Endothelial cell of umbilical vein (primary cell): ENCODE measurements around the gene CHST11. TPM values are rescaled to one million over a fixed set of nuclear protein-coding genes. Genes with fewer than 3 reads are reported as not detected.
A peak's percentile ranks its signal among the peaks of the same experiment; 100 is the strongest.

ENCODE experiments used
- BruUV-seq: library from RNA; stranded (reverse); fragments of 400-500 nt; replicated peaks from 2 replicates; lab custom pipeline; 2021; lab: Mats Ljungman, UMichigan
- CTCF ChIA-PET: fragments of 300-600, 350-600 bp; sonication (Branson Sonifier 250); formaldehyde crosslinking; loops from one replicate; lab custom pipeline; 2021; ENCODE audit warnings: antibody characterized with exemption, inconsistent platforms; lab: Charles Lee
- POLR2A ChIA-PET: fragments of 300-600, 350-600 bp; sonication (Branson Sonifier 250); formaldehyde crosslinking; loops from one replicate; lab custom pipeline; 2021; ENCODE audit warnings: antibody characterized with exemption, inconsistent platforms; lab: Charles Lee
- DNase-seq: peaks from one replicate; pipeline ENCODE4 v3.0.0-alpha.2; 2011; ENCODE audit warnings: low read depth, low spot score
- FAIRE-seq: peaks from 2 replicates; lab custom pipeline; 2011; peaks lifted over from hg19 to GRCh38; lab: Jason Lieb, UNC
- H2AFZ ChIP-seq: 2 replicates; pipeline ENCODE4 v1.6.0; 2012; ENCODE audit warnings: low read depth, low read length, control low read depth, inconsistent platforms
- H3K27ac ChIP-seq: 2 replicates; pipeline ENCODE4 v1.5.1; 2011; ENCODE audit warnings: low read depth, mild to moderate bottlenecking, control low read depth, low read length, moderate library complexity; ENCODE audit not compliant: insufficient read depth
- H3K27me3 ChIP-seq, 2 experiments: 2 replicates each; pipeline versions ENCODE4 v1.6.0 to v1.6.1; 2011; ENCODE audit warnings: low read length in 2 of 2, mixed read lengths in 1 of 2; ENCODE audit not compliant: control insufficient read depth in 2 of 2, insufficient read depth in 2 of 2
- H3K36me3 ChIP-seq, 2 experiments: 2 replicates in 1 of 2; 3 replicates in 1 of 2; pipeline ENCODE4 v1.5.1; 2011; ENCODE audit warnings: low read length in 2 of 2, mild to moderate bottlenecking in 1 of 2, moderate library complexity in 1 of 2; ENCODE audit not compliant: control insufficient read depth in 2 of 2, insufficient read depth in 2 of 2; ENCODE audit errors: extremely low read depth in 1 of 2
- H3K4me1 ChIP-seq: 3 replicates; pipeline ENCODE4 v1.5.1; 2011; ENCODE audit warnings: mild to moderate bottlenecking, low read length; ENCODE audit not compliant: control insufficient read depth, insufficient read depth; ENCODE audit errors: extremely low read depth
- H3K4me2 ChIP-seq: 2 replicates; pipeline ENCODE4 v1.6.1; 2011; ENCODE audit warnings: low read length, control low read depth, mixed read lengths; ENCODE audit not compliant: insufficient read depth
- H3K4me3 ChIP-seq, 3 experiments: fragments of 200-600 bp in 1 of 3; sonication (generic), shearing (Covaris generic) in 1 of 3; replicated peaks in 1 of 3; 2 replicates each; pipeline ENCODE4 v1.5.1; 2011 to 2016; ENCODE audit warnings: control low read depth in 3 of 3, low read length in 3 of 3, mild to moderate bottlenecking in 2 of 3, inconsistent platforms in 1 of 3, low read depth in 1 of 3, moderate library complexity in 1 of 3; ENCODE audit not compliant: insufficient read depth in 1 of 3
- H3K79me2 ChIP-seq: 2 replicates; pipeline ENCODE4 v1.6.0; 2012; ENCODE audit warnings: low read length, inconsistent platforms; ENCODE audit not compliant: control insufficient read depth, insufficient read depth
- H3K9ac ChIP-seq: replicated peaks from 2 replicates; pipeline ENCODE3; 2011; ENCODE audit warnings: low read length, control low read depth; ENCODE audit not compliant: insufficient read depth; ENCODE audit errors: extremely low read depth
- H3K9me1 ChIP-seq: replicated peaks from 3 replicates; pipeline ENCODE4 v1.6.0; 2011; ENCODE audit warnings: mild to moderate bottlenecking, low read length; ENCODE audit not compliant: control insufficient read depth, insufficient read depth; ENCODE audit errors: extremely low read depth
- H3K9me3 ChIP-seq: replicated peaks from 2 replicates; pipeline ENCODE4 v1.5.1; 2012; ENCODE audit warnings: low read length, inconsistent platforms; ENCODE audit not compliant: control insufficient read depth, insufficient read depth
- H4K20me1 ChIP-seq: replicated peaks from 2 replicates; pipeline ENCODE3; 2011; ENCODE audit warnings: mild to moderate bottlenecking, low read length; ENCODE audit not compliant: control insufficient read depth, insufficient read depth; ENCODE audit errors: extremely low read depth
- CTCF ChIP-seq, 2 donors: IDR thresholded peaks; 1 replicate in 1 of 2; 2 replicates in 1 of 2; pipeline ENCODE4 v1.5.1; 2011; ENCODE audit warnings: low read length in 2 of 2, mild to moderate bottlenecking in 2 of 2, moderate library complexity in 2 of 2, control low read depth in 1 of 2, inconsistent platforms in 1 of 2, low read depth in 1 of 2; ENCODE audit not compliant: insufficient read depth in 1 of 2; ENCODE audit errors: extremely low read depth in 1 of 2
- EZH2 ChIP-seq: IDR thresholded peaks from 2 replicates; pipeline ENCODE4 v1.6.1; 2012; ENCODE audit warnings: borderline replicate concordance, low read depth, mild to moderate bottlenecking, moderate library complexity, low read length, inconsistent platforms; ENCODE audit not compliant: severe bottlenecking
- FOS ChIP-seq: IDR thresholded peaks from 2 replicates; pipeline ENCODE4 v1.6.1; 2011; ENCODE audit warnings: mild to moderate bottlenecking, low read length, moderate library complexity, borderline replicate concordance; ENCODE audit not compliant: insufficient read depth
- GATA2 ChIP-seq: IDR thresholded peaks from 2 replicates; pipeline ENCODE4 v1.7.0; 2011; ENCODE audit warnings: low read depth, mild to moderate bottlenecking, moderate library complexity, mixed read lengths, low read length; ENCODE audit not compliant: insufficient read length, insufficient read depth
- JUN ChIP-seq: IDR thresholded peaks from 2 replicates; pipeline ENCODE4 v1.6.1; 2011; ENCODE audit warnings: borderline replicate concordance, low read depth; ENCODE audit not compliant: insufficient read length, insufficient read depth
- MAX ChIP-seq: IDR thresholded peaks from 2 replicates; pipeline ENCODE4 v1.6.1; 2011; ENCODE audit not compliant: insufficient read depth, insufficient read length
- MYC ChIP-seq: IDR thresholded peaks from one replicate; pipeline ENCODE4 v1.6.1; 2011; ENCODE audit warnings: mild to moderate bottlenecking, low read depth, low read length
- POLR2A ChIP-seq: IDR thresholded peaks from 2 replicates; pipeline ENCODE4 v1.6.1; 2012; ENCODE audit warnings: low read depth, mild to moderate bottlenecking, control low read depth, low read length
- POLR2AphosphoS5 ChIP-seq: IDR thresholded peaks from 2 replicates; pipeline ENCODE4 v1.6.1; 2012; ENCODE audit warnings: low read depth, mild to moderate bottlenecking, control low read depth, low read length, moderate library complexity; ENCODE audit not compliant: insufficient read depth
- dilution Hi-C: fragments of 300-500 bp; cut with MboI; formaldehyde crosslinking; loops from one replicate; pipeline ENCODE4 v1.15.0; 2019; ENCODE audit warnings: low sequenced_read_pairs; ENCODE audit not compliant: extremely low pct_ligation_motif_present
- intact Hi-C: fragments of 100-400 bp; cut with micrococcal nuclease; formaldehyde crosslinking; loops from one replicate; pipeline ENCODE4 v1.10.0; 2022
- polyA plus RNA-seq, 4 experiments: library from polyadenylated mRNA; depleted of rRNA in 3 of 4; stranded (reverse) in 3 of 4; unstranded in 1 of 4; fragments of >200 nt; gene quantifications; 2 replicates each; pipeline versions ENCODE4 v1.2.1 to v1.2.3, GENCODE V29; 2011 to 2012; ENCODE audit warnings: missing spikeins in 1 of 4
- total RNA-seq: library from RNA; stranded (reverse); gene quantifications from 2 replicates; pipeline ENCODE4 v1.2.3, GENCODE V29; 2021

The CHST11 gene
- total and polyA plus RNA-seq, 2 donors (not counting 3 experiments of a cell fraction or from before 2014, with no cell fraction given), result 19.7 to 20.9 TPM

- CTCF ChIA-PET, result interaction anchor here (0.6 to 1.4 kb wide), 4 partner anchors 9 to 24 kb away, joined by 3 to 4 read pairs (median 3); no protein-coding TSS in a partner anchor
- peak; percentile 99 for FAIRE-seq
- no TSS peak for BruUV-seq
Observed at GRCh38 chr12:104480826-104481440, 24.2 kb downstream of the CHST11 start.

More at GRCh38 chr12:104480826-104481440, 24.2 kb downstream of the CHST11 start:
- Histone ChIP-seq H3K36me3 (peaks cover 0 to 1% of the 10 kb centered on the region in 2 experiments), H3K4me3 (no peak overlapping the region), H3K27ac (peak overlapping the region; percentile 80), H3K9ac (no peak overlapping the region), H3K27me3 (no peaks in the 10 kb centered on the region), H3K9me3 (no peaks in the 10 kb centered on the region), H4K20me1 (no peaks in the 10 kb centered on the region), H2AFZ (no peak overlapping the region), H3K79me2 (peaks cover 58% of the 10 kb centered on the region), H3K4me2 (peak overlapping the region; percentile 28), H3K4me1 (peaks cover 40% of the 10 kb centered on the region), H3K9me1 (no peaks in the 10 kb centered on the region)
- peak; percentile 63 for TF ChIP-seq JUN
- peak; percentile 21 for TF ChIP-seq GATA2
- no peak for TF ChIP-seq CTCF (IDR thresholded peaks at IDR 0.05; ENCODE audit: extremely low read depth in 1 of 2, insufficient read depth in 1 of 2, low read depth in 1 of 2, low read length in 2 of 2)
- peak; percentile 34 for TF ChIP-seq POLR2A
- no peak for TF ChIP-seq MAX
- TF ChIP-seq FOS, result peak; percentile 95
- TF ChIP-seq POLR2AphosphoS5, result peak; percentile 84
- TF ChIP-seq MYC, result no peak
- TF ChIP-seq EZH2, result no peak
- POLR2A ChIA-PET, result no interaction called here
- intact Hi-C loops, result loop anchor here (2.0 kb wide), 1 partner anchor 124 kb away; no protein-coding TSS in a partner anchor
- peak; percentile 80 for DNase-seq
- dilution Hi-C loops, result no loop called here
